HepG2 (cell line): ENCODE data around the gene KEL. TPM values are rescaled to one million over a fixed set of nuclear protein-coding genes. Genes with fewer than 3 reads are reported as not detected.

Experiments used
- MXD4 ChIP-seq: IDR thresholded peaks from 2 replicates; pipeline ENCODE4 v1.6.1; 2016; ENCODE audit warnings: mild to moderate bottlenecking, missing biosample characterization, missing genetic modification reagents
- SRSF4 ChIP-seq: fragments of 200-400 bp; formaldehyde crosslinking; IDR thresholded peaks from one replicate; pipeline ENCODE4 v1.6.1; 2018; ENCODE audit warnings: mild to moderate bottlenecking, low read depth, low read length, moderate library complexity; ENCODE audit not compliant: poor library complexity, severe bottlenecking
- THAP9 ChIP-seq: sonication (generic); formaldehyde crosslinking; IDR thresholded peaks from 2 replicates; pipeline ENCODE4; 2020; ENCODE audit warnings: missing genetic modification reagents, mild to moderate bottlenecking, borderline replicate concordance
- ZBTB3 ChIP-seq: sonication (generic); formaldehyde crosslinking; IDR thresholded peaks from 2 replicates; pipeline ENCODE4 v1.4.0; 2020; ENCODE audit warnings: low read depth, mild to moderate bottlenecking, moderate library complexity, missing genetic modification reagents, borderline replicate concordance
- ZNF687 ChIP-seq: sonication (generic); formaldehyde crosslinking; IDR thresholded peaks from 2 replicates; pipeline ENCODE4 v1.5.1; 2020; ENCODE audit warnings: mild to moderate bottlenecking, missing genetic modification reagents, moderate library complexity
- polyA plus RNA-seq, 8 experiments: library from polyadenylated mRNA; depleted of rRNA in 3 of 8; stranded (reverse) in 7 of 8; unstranded in 1 of 8; fragments of >200 nt; fragmentation: Illumina TruSeq in 4 of 8; extraction: Trizol in 4 of 8; gene quantifications; 2 replicates each; pipeline versions ENCODE4 v1.2.1 to v1.2.3, GENCODE V29; 2011 to 2016; ENCODE audit warnings: low read depth in 4 of 8, missing spikeins in 1 of 8, mixed read lengths in 1 of 8; ENCODE audit not compliant: insufficient read depth in 1 of 8
- total RNA-seq, 5 experiments: library from RNA; depleted of rRNA; stranded (reverse); fragments of >200 nt; fragmentation: Illumina TruSeq; extraction: Trizol; gene quantifications; 2 replicates each; pipeline ENCODE4 v1.2.3, GENCODE V29; 2016; ENCODE audit warnings: low read depth in 1 of 5
- TF ChIP-seq, protein P1 (sequence below): sonication (generic); formaldehyde crosslinking; IDR thresholded peaks from 2 replicates; pipeline ENCODE4 v1.4.0; 2020; ENCODE audit warnings: missing genetic modification reagents

The KEL gene
- total and polyA plus RNA-seq, 2 of the 13 experiments (the other 11 are each of a cell fraction or from before 2014, with no cell fraction given), result 0.03 TPM; not detected in 1

- TF ChIP-seq ZNF687 (CRISPR knock-in tag) (no peak), ZBTB3 (CRISPR knock-in tag) (no peak), THAP9 (CRISPR knock-in tag) (no peak), MXD4 (no peak), SRSF4 (no peak)
- TF ChIP-seq, protein P1, sequence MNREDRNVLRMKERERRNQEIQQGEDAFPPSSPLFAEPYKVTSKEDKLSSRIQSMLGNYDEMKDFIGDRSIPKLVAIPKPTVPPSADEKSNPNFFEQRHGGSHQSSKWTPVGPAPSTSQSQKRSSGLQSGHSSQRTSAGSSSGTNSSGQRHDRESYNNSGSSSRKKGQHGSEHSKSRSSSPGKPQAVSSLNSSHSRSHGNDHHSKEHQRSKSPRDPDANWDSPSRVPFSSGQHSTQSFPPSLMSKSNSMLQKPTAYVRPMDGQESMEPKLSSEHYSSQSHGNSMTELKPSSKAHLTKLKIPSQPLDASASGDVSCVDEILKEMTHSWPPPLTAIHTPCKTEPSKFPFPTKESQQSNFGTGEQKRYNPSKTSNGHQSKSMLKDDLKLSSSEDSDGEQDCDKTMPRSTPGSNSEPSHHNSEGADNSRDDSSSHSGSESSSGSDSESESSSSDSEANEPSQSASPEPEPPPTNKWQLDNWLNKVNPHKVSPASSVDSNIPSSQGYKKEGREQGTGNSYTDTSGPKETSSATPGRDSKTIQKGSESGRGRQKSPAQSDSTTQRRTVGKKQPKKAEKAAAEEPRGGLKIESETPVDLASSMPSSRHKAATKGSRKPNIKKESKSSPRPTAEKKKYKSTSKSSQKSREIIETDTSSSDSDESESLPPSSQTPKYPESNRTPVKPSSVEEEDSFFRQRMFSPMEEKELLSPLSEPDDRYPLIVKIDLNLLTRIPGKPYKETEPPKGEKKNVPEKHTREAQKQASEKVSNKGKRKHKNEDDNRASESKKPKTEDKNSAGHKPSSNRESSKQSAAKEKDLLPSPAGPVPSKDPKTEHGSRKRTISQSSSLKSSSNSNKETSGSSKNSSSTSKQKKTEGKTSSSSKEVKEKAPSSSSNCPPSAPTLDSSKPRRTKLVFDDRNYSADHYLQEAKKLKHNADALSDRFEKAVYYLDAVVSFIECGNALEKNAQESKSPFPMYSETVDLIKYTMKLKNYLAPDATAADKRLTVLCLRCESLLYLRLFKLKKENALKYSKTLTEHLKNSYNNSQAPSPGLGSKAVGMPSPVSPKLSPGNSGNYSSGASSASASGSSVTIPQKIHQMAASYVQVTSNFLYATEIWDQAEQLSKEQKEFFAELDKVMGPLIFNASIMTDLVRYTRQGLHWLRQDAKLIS, result no peak
Observed at GRCh38 chr7:142910481-142910880, 51.7 kb downstream of the KEL start (continued).
